AG09309 (cell line): ENCODE data around the gene CYB5R3.

Experiments used
- DNase-seq: peaks from one replicate; pipeline ENCODE4 v3.0.0-alpha.2; 2010; ENCODE audit warnings: low read depth
- H3K4me3 ChIP-seq: 2 replicates; pipeline ENCODE4 v1.5.1; 2011; ENCODE audit warnings: mild to moderate bottlenecking, low read depth, low read length, moderate library complexity; ENCODE audit not compliant: control insufficient read depth
- CTCF ChIP-seq: IDR thresholded peaks from 2 replicates; pipeline ENCODE4 v1.5.1; 2011; ENCODE audit warnings: mild to moderate bottlenecking, low read depth, low read length, inconsistent platforms; ENCODE audit not compliant: insufficient read depth, control insufficient read depth; ENCODE audit errors: missing control alignments

Gene CYB5R3

GRCh38 chr22:42644422-42645340 lies 4.5 kb downstream of the CYB5R3 start:
- H3K4me3 ChIP-seq, result no peak overlapping the region
- TF ChIP-seq CTCF, result no peak
- DNase-seq, result no peak

- TF ChIP-seq CTCF, result no peak
- DNase-seq, result no peak
- H3K4me3 ChIP-seq, result no peak overlapping the region
These were observed 5.4 kb downstream of the CYB5R3 start for GRCh38 chr22:42643634-42644421.

GRCh38 chr22:42642806-42643633 lies 6.2 kb downstream of the CYB5R3 start:
- DNase-seq, result no peak
- TF ChIP-seq CTCF, result no peak
- H3K4me3 ChIP-seq, result no peak overlapping the region

- H3K4me3 ChIP-seq, result no peak overlapping the region
- DNase-seq, result no peak
- no peak for TF ChIP-seq CTCF
These were observed 7.3 kb downstream of the CYB5R3 start for GRCh38 chr22:42641801-42642413.

GRCh38 chr22:42639541-42640241 lies 9.5 kb downstream of the CYB5R3 start:
- no peak for TF ChIP-seq CTCF
- no peak for DNase-seq
- no peak overlapping the region for H3K4me3 ChIP-seq
